DMS 273 (cell line): Measurements from ENCODE around the gene SLC4A9.
A peak's percentile ranks its signal among the peaks of the same experiment; 100 is the strongest.

ENCODE experiments used
- DNase-seq: peaks from one replicate; lab custom pipeline; 2025; ENCODE audit not compliant: unreplicated experiment; lab: John Stamatoyannopoulos, UW

The SLC4A9 gene

GRCh38 chr5:140361901-140362300 is 1.9 kb downstream of the SLC4A9 start:
- no peak for DNase-seq

GRCh38 chr5:140362311-140362710 is 2.3 kb downstream of the SLC4A9 start:
- no peak for DNase-seq

- peak; percentile 89 for DNase-seq
Observed at GRCh38 chr5:140362875-140363630, 3.1 kb downstream of the SLC4A9 start.

GRCh38 chr5:140363631-140364471 is 3.9 kb downstream of the SLC4A9 start:
- DNase-seq, result no peak

GRCh38 chr5:140364472-140364765 is 4.4 kb downstream of the SLC4A9 start:
- no peak for DNase-seq

GRCh38 chr5:140365282-140365681 is 5.3 kb downstream of the SLC4A9 start:
- DNase-seq, result no peak

GRCh38 chr5:140365941-140366340 is 5.9 kb downstream of the SLC4A9 start:
- no peak for DNase-seq

GRCh38 chr5:140366589-140367255 is 6.7 kb downstream of the SLC4A9 start:
- no peak for DNase-seq

- DNase-seq, result no peak
Observed at GRCh38 chr5:140367256-140368013, 7.4 kb downstream of the SLC4A9 start.

GRCh38 chr5:140371356-140372151 is 11.6 kb downstream of the SLC4A9 start:
- DNase-seq, result no peak

GRCh38 chr5:140372971-140373487 is 13.0 kb downstream of the SLC4A9 start:
- peak; percentile 90 for DNase-seq

GRCh38 chr5:140381351-140381750 is 21.4 kb downstream of the SLC4A9 start:
- no peak for DNase-seq

GRCh38 chr5:140381972-140382371 is 22.0 kb downstream of the SLC4A9 start:
- DNase-seq, result no peak

- no peak for DNase-seq
Observed at GRCh38 chr5:140382866-140383265, 22.9 kb downstream of the SLC4A9 start.

GRCh38 chr5:140383300-140383699 is 23.3 kb downstream of the SLC4A9 start:
- no peak for DNase-seq

GRCh38 chr5:140388052-140388451 is 28.1 kb downstream of the SLC4A9 start:
- DNase-seq, result no peak

- peak; percentile 41 for DNase-seq
Observed at GRCh38 chr5:140391312-140391711, 31.3 kb downstream of the SLC4A9 start.

- no peak for DNase-seq
Observed at GRCh38 chr5:140391732-140392131, 31.7 kb downstream of the SLC4A9 start.

GRCh38 chr5:140393738-140394137 is 33.7 kb downstream of the SLC4A9 start:
- no peak for DNase-seq

GRCh38 chr5:140398379-140398811 is 38.4 kb downstream of the SLC4A9 start:
- no peak for DNase-seq
